PFSK-1 (cell line): ENCODE results near the gene POMGNT2.

Source experiments
- FOXP2 ChIP-seq: optimal IDR thresholded peaks from 2 replicates; pipeline ENCODE3; 2011; ENCODE audit warnings: borderline replicate concordance, control low read depth, inconsistent platforms; ENCODE audit not compliant: insufficient read depth; ENCODE audit errors: extremely low read length, extremely low read depth
- POLR2AphosphoS5 ChIP-seq: IDR thresholded peaks from 2 replicates; pipeline ENCODE4 v1.6.1; 2012; ENCODE audit warnings: low read depth, mild to moderate bottlenecking, control low read depth, low read length, moderate library complexity
- REST ChIP-seq, 2 experiments: IDR thresholded peaks; 2 replicates each; pipeline versions ENCODE4 v1.6.1 to v1.8.0; 2011 to 2012; ENCODE audit warnings: low read depth in 2 of 2, low read length in 2 of 2, control low read depth in 1 of 2, inconsistent platforms in 1 of 2, mild to moderate bottlenecking in 1 of 2, moderate library complexity in 1 of 2; ENCODE audit not compliant: insufficient read depth in 1 of 2
- SIN3A ChIP-seq: IDR thresholded peaks from 2 replicates; pipeline ENCODE4 v1.6.1; 2012; ENCODE audit warnings: mild to moderate bottlenecking, low read length, moderate library complexity, borderline replicate concordance; ENCODE audit not compliant: insufficient read depth
- TAF1 ChIP-seq: IDR thresholded peaks from 2 replicates; pipeline ENCODE4 v1.6.1; 2012; ENCODE audit warnings: low read length, control low read depth, borderline replicate concordance; ENCODE audit not compliant: insufficient read depth

The POMGNT2 gene

GRCh38 chr3:43030162-43030935, 75.5 kb downstream of the POMGNT2 start:
- no peak for TF ChIP-seq TAF1
- no peak for TF ChIP-seq REST (IDR thresholded peaks at IDR 0.05; ENCODE audit: insufficient read depth in 1 of 2, low read depth in 2 of 2, low read length in 2 of 2)
- TF ChIP-seq POLR2AphosphoS5: no peak
- no peak for TF ChIP-seq SIN3A
- TF ChIP-seq FOXP2: no peak
